Kidney (tissue), 14 donors: ENCODE data around the gene GPR6. TPM values are rescaled to one million over a fixed set of nuclear protein-coding genes. Genes with fewer than 3 reads are reported as not detected.

ENCODE experiments used
- DNase-seq, 5 donors: peaks; one replicate each; pipeline ENCODE4 v3.0.0-alpha.2; 2013 to 2020
- FAIRE-seq: peaks from 2 replicates; lab custom pipeline; 2012; peaks lifted over from hg19 to GRCh38; lab: Jason Lieb, UNC
- H3K27ac ChIP-seq, 2 donors: one replicate each; pipeline ENCODE4 v1.7.0; 2013; ENCODE audit warnings: low read depth in 2 of 2, low read length in 2 of 2, inconsistent platforms in 1 of 2
- H3K27me3 ChIP-seq: one replicate; pipeline ENCODE4 v1.7.1; 2013; ENCODE audit warnings: low read length, inconsistent platforms; ENCODE audit not compliant: control insufficient read depth, insufficient read depth
- H3K36me3 ChIP-seq, 3 donors: one replicate each; pipeline versions ENCODE4 v1.7.0 to v1.7.1; 2013; ENCODE audit warnings: low read length in 3 of 3, control low read depth in 1 of 3, inconsistent platforms in 1 of 3; ENCODE audit not compliant: insufficient read depth in 3 of 3, control insufficient read depth in 2 of 3
- H3K4me1 ChIP-seq, 3 donors: one replicate each; pipeline versions ENCODE4 v1.7.0 to v1.7.1; 2013; ENCODE audit warnings: low read length in 3 of 3, inconsistent platforms in 1 of 3, low read depth in 1 of 3; ENCODE audit not compliant: control insufficient read depth in 2 of 3, insufficient read depth in 2 of 3
- H3K4me3 ChIP-seq, 3 donors: one replicate each; pipeline versions ENCODE4 v1.7.0 to v1.8.1; 2013; ENCODE audit warnings: low read length in 3 of 3, control low read depth in 1 of 3, inconsistent platforms in 1 of 3
- H3K9ac ChIP-seq, 3 donors: one replicate each; pipeline versions ENCODE4 v1.7.0 to v1.7.1; 2013; ENCODE audit warnings: low read length in 3 of 3, control low read depth in 1 of 3, inconsistent platforms in 1 of 3
- H3K9me3 ChIP-seq, 3 donors: one replicate each; pipeline versions ENCODE4 v1.7.0 to v1.7.1; 2013; ENCODE audit warnings: low read length in 3 of 3, control low read depth in 1 of 3, inconsistent platforms in 1 of 3; ENCODE audit not compliant: control insufficient read depth in 2 of 3, insufficient read depth in 1 of 3
- CTCF ChIP-seq: IDR thresholded peaks from 3 replicates; pipeline ENCODE4 v1.5.1; 2012; ENCODE audit warnings: mild to moderate bottlenecking, moderate library complexity, borderline replicate concordance; ENCODE audit not compliant: insufficient read depth; ENCODE audit errors: extremely low read depth
- intact Hi-C: fragments of 100-400 bp; cut with DNase I; formaldehyde crosslinking; loops from one replicate; pipeline ENCODE4 v1.11.1; 2022
- polyA plus RNA-seq: library from polyadenylated mRNA; stranded (reverse); fragments of 350-450 nt; fragmentation: Illumina TruSeq; extraction: RNeasy Lipid Tissue Mini Kit (QIAGEN cat#74804); gene quantifications from one replicate; pipeline ENCODE4 v1.2.3, GENCODE V29; 2014; ENCODE audit warnings: low read depth, low replicate concordance; ENCODE audit not compliant: insufficient read depth
- total RNA-seq: library from RNA; stranded (reverse); fragmentation: NEBNext Ultra II Directional; extraction: Animal tissue kit (Norgen Biotek cat#: 25700); gene quantifications from one replicate; pipeline ENCODE4 v1.2.1, GENCODE V29; 2021
- donor health status: control.
- donor health status: control.
- donor health status: control.
- donor health status: control.
- donor health status: control.
- donor health status: DM: yes; HTN: yes; CAD: no.
- donor health status: Normal renal cell carcinoma (clear cell type).

GPR6 gene
- total and polyA plus RNA-seq, 2 donors from 2014 or later: not detected

- no peak for FAIRE-seq
- Histone ChIP-seq H3K4me1 (no peaks in the 10 kb centered on the region), H3K4me3 (no peak overlapping the region), H3K27me3 (no peaks in the 10 kb centered on the region), H3K9ac (no peak overlapping the region), H3K36me3 (no peaks in the 10 kb centered on the region), H3K9me3 (no peaks in the 10 kb centered on the region), H3K27ac (no peak overlapping the region)
- no peak for TF ChIP-seq CTCF
- DNase-seq: no peak
- intact Hi-C loops: no loop called here
Observed at GRCh38 chr6:110002676-110003075, 24.6 kb downstream of the GPR6 start.

- FAIRE-seq: no peak
- Histone ChIP-seq H3K4me3 (no peak overlapping the region), H3K27me3 (no peaks in the 10 kb centered on the region), H3K9ac (no peak overlapping the region), H3K36me3 (no peaks in the 10 kb centered on the region), H3K27ac (no peak overlapping the region), H3K9me3 (no peaks in the 10 kb centered on the region), H3K4me1 (no peaks in the 10 kb centered on the region)
- DNase-seq: no peak
- intact Hi-C loops: no loop called here
- no peak for TF ChIP-seq CTCF
Observed at GRCh38 chr6:110013386-110013785, 35.3 kb downstream of the GPR6 start.

- TF ChIP-seq CTCF: no peak
- no peak for FAIRE-seq
- H3K27ac ChIP-seq: no peak overlapping the region
Observed at GRCh38 chr6:110015206-110015605, 37.1 kb downstream of the GPR6 start.

GRCh38 chr6:110017306-110017705, 39.2 kb downstream of the GPR6 start:
- Histone ChIP-seq H3K9me3 (no peaks in the 10 kb centered on the region), H3K27ac (no peak overlapping the region), H3K36me3 (no peaks in the 10 kb centered on the region), H3K4me1 (no peaks in the 10 kb centered on the region), H3K9ac (no peak overlapping the region), H3K4me3 (no peak overlapping the region), H3K27me3 (no peaks in the 10 kb centered on the region)
- no peak for TF ChIP-seq CTCF
- DNase-seq (no peak), FAIRE-seq (no peak)
- intact Hi-C loops: no loop called here

More at GRCh38 chr6:110015206-110015605, 37.1 kb downstream of the GPR6 start:
- H3K9me3 ChIP-seq: no peaks in the 10 kb centered on the region
- intact Hi-C loops: no loop called here
- no peaks in the 10 kb centered on the region for H3K4me1 ChIP-seq
- no peak overlapping the region for H3K9ac ChIP-seq
- H3K4me3 ChIP-seq: no peak overlapping the region
- DNase-seq: no peak
- H3K27me3 ChIP-seq: no peaks in the 10 kb centered on the region
- H3K36me3 ChIP-seq: no peaks in the 10 kb centered on the region
